K562 (cell line): ENCODE data around the gene NR2F2. TPM values are rescaled to one million over a fixed set of nuclear protein-coding genes. Genes with fewer than 3 reads are reported as not detected.

Experiments used
- CCNT2 ChIP-seq: IDR thresholded peaks from 2 replicates; pipeline ENCODE4 v1.6.1; 2011; ENCODE audit warnings: borderline replicate concordance, low read depth, mild to moderate bottlenecking, moderate library complexity, mixed read lengths, low read length; ENCODE audit not compliant: insufficient read length; ENCODE audit errors: extremely low read depth
- CSDE1 ChIP-seq, 2 experiments: fragments of 450-650 bp; IDR thresholded peaks; 2 replicates each; pipeline ENCODE4 v1.6.1; 2016; ENCODE audit warnings: mild to moderate bottlenecking in 1 of 2
- CTBP1 ChIP-seq: fragments of 450-650 bp; IDR thresholded peaks from 2 replicates; pipeline ENCODE4 v1.6.1; 2016; ENCODE audit warnings: borderline replicate concordance
- DPF2 ChIP-seq: fragments of 450-650 bp; IDR thresholded peaks from 2 replicates; pipeline ENCODE4 v1.6.1; 2016
- ELF2 ChIP-seq: fragments of 250-450 bp; sonication (Bioruptor Pico); IDR thresholded peaks from 2 replicates; pipeline ENCODE4 v1.5.0; 2021; ENCODE audit warnings: mild to moderate bottlenecking
- ETV5 ChIP-seq: sonication (generic); formaldehyde crosslinking; IDR thresholded peaks from 2 replicates; pipeline ENCODE4 v1.4.0; 2020; ENCODE audit warnings: low read depth, mild to moderate bottlenecking, missing genetic modification reagents
- GATAD2A ChIP-seq: fragments of 450-650 bp; IDR thresholded peaks from 2 replicates; pipeline ENCODE4 v1.6.1; 2017
- GTF2F1 ChIP-seq: IDR thresholded peaks from 2 replicates; pipeline ENCODE4 v1.6.1; 2011; ENCODE audit warnings: low read depth, low read length, improper control_type of control experiment
- HMG20A ChIP-seq: fragments of 450-650 bp; formaldehyde crosslinking; conservative IDR thresholded peaks from 2 replicates; pipeline ENCODE4 v1.4.0; 2020; ENCODE audit warnings: mild to moderate bottlenecking, mixed read lengths
- RAD51 ChIP-seq: fragments of 450-650 bp; IDR thresholded peaks from 2 replicates; pipeline ENCODE4 v1.7.1; 2016; ENCODE audit warnings: low read depth, mild to moderate bottlenecking, borderline replicate concordance
- THRAP3 ChIP-seq: fragments of 450-650 bp; IDR thresholded peaks from 2 replicates; pipeline ENCODE4 v1.6.1; 2016; ENCODE audit warnings: mild to moderate bottlenecking, inconsistent platforms, borderline replicate concordance
- TOE1 ChIP-seq, 2 experiments: fragments of 450-650 bp in 1 of 2; sonication (generic) in 1 of 2; formaldehyde crosslinking in 1 of 2; IDR thresholded peaks; 2 replicates each; pipeline versions ENCODE4 v1.7.1 to v1.8.0; 2016 to 2022; ENCODE audit warnings: borderline replicate concordance in 2 of 2, mild to moderate bottlenecking in 2 of 2, antibody characterized with exemption in 1 of 2, inconsistent platforms in 1 of 2, low read depth in 1 of 2, missing genetic modification reagents in 1 of 2, moderate library complexity in 1 of 2
- ZFP36 ChIP-seq: fragments of 150-350 bp; IDR thresholded peaks from 2 replicates; pipeline ENCODE4 v1.6.1; 2018; ENCODE audit warnings: low read length, low read depth; ENCODE audit not compliant: partially characterized antibody
- ZNF717 ChIP-seq: fragments of 250-450 bp; sonication (Bioruptor Pico); IDR thresholded peaks from 2 replicates; pipeline ENCODE4 v1.5.0; 2021
- ZNF785 ChIP-seq: fragments of 250-450 bp; sonication (Bioruptor Pico); IDR thresholded peaks from 2 replicates; pipeline ENCODE4 v1.4.0; 2020; ENCODE audit warnings: mild to moderate bottlenecking
- polyA plus RNA-seq, 8 experiments: library from polyadenylated mRNA; depleted of rRNA in 4 of 8; stranded (reverse) in 5 of 8; unstranded in 3 of 8; fragments of >200 nt; fragmentation: Nextera tagmentation in 2 of 8; fragmentation: Illumina TruSeq in 1 of 8; extraction: Ambion mirVana in 2 of 8; extraction: Trizol in 1 of 8; gene quantifications; 2 replicates each; pipeline versions ENCODE4 v1.2.1 to v1.2.3, GENCODE V29; 2011 to 2014; ENCODE audit warnings: inconsistent platforms in 1 of 8, missing spikeins in 1 of 8
- total RNA-seq, 7 experiments: library from RNA; depleted of rRNA in 6 of 7; stranded (reverse); fragments of >200 nt in 6 of 7; fragmentation: Illumina TruSeq in 2 of 7; extraction: Trizol in 2 of 7; gene quantifications; 2 replicates each; pipeline versions ENCODE4 v1.2.1 to v1.2.3, GENCODE V29; 2011 to 2021; ENCODE audit warnings: low replicate concordance in 1 of 7
- TF ChIP-seq, protein P1 (sequence below), 2 experiments: IDR thresholded peaks in 1 of 2; conservative IDR thresholded peaks in 1 of 2; 2 replicates each; pipeline ENCODE4 v1.6.1; 2016; ENCODE audit warnings: low read depth in 2 of 2, mild to moderate bottlenecking in 1 of 2, missing compliant biosample characterization in 1 of 2, missing genetic modification characterization in 1 of 2, moderate library complexity in 1 of 2
- TF ChIP-seq, protein P2 (sequence below): fragments of 250-450 bp; sonication (Bioruptor Pico); IDR thresholded peaks from 2 replicates; pipeline ENCODE4 v1.9.0; 2021; ENCODE audit warnings: mild to moderate bottlenecking, inconsistent platforms
- TF ChIP-seq, protein P3 (sequence below): fragments of 450-650 bp; formaldehyde crosslinking; IDR thresholded peaks from 2 replicates; pipeline ENCODE4 v1.4.0; 2020; ENCODE audit warnings: mild to moderate bottlenecking, moderate library complexity
- TF ChIP-seq, protein P4 (sequence below): IDR thresholded peaks from 2 replicates; pipeline ENCODE4 v1.6.1; 2011; ENCODE audit warnings: borderline replicate concordance, low read depth, mild to moderate bottlenecking, moderate library complexity, low read length; ENCODE audit not compliant: insufficient read depth, poor library complexity, severe bottlenecking

Gene NR2F2
- total and polyA plus RNA-seq, 9 of the 15 experiments (the other 6 are each of a cell fraction or from before 2014, with no cell fraction given) = 6.0 to 51.8 (median 11.1) TPM

DNA sequence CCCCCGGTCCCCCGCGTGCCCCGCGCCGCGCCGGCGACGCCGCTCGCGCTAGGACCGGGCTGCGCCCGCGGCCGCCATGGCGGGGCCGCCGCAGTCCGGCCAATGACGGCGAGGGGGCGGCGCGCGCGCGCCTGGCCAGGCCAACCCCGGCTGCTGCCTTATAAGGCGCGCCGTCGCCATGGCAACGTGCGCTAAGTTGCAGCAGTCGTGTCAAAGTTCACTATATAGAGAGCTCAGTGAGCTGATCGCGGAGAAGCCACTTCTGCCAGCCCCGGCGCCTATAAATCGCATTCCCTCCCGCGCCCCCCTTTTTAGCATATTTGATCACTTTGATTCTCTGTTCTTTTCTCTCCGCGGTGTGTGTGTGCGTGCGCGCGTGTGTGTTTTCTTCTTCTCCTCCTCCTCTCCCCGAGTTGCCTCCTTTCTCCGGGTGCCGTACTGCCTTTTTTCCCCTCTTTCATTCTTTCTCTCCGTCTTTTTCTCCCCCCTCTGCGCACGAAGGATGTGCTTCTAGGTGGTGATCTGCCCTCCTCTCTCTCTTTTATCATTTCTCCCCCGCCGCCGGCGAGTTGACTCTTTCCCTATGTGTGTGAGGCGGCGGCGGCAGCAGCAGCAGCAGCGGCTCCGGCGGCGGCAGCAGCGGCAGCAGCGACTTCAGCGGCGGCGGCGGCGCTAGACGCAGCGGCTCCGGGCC, at the start of gene NR2F2 (continued):
- TF ChIP-seq, protein P1, sequence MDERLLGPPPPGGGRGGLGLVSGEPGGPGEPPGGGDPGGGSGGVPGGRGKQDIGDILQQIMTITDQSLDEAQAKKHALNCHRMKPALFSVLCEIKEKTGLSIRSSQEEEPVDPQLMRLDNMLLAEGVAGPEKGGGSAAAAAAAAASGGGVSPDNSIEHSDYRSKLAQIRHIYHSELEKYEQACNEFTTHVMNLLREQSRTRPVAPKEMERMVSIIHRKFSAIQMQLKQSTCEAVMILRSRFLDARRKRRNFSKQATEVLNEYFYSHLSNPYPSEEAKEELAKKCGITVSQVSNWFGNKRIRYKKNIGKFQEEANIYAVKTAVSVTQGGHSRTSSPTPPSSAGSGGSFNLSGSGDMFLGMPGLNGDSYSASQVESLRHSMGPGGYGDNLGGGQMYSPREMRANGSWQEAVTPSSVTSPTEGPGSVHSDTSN (CRISPR knock-in tag; IDR thresholded peaks at IDR 0.05; ENCODE audit: low read depth) = no peak
- TF ChIP-seq, protein P1 (tag; conservative IDR thresholded peaks at IDR 0.05; ENCODE audit: low read depth) = 0 out of 2 replicates have a peak, but pooled peaks have one; percentile 14
- TF ChIP-seq ZNF785 (CRISPR knock-in tag) = no peak
- peak; percentile 67 for TF ChIP-seq TOE1 (IDR thresholded peaks at IDR 0.05; ENCODE audit: borderline replicate concordance)
- TF ChIP-seq TOE1 (CRISPR knock-in tag; IDR thresholded peaks at IDR 0.05; ENCODE audit: borderline replicate concordance, low read depth) = no peak
- no peak for TF ChIP-seq ETV5 (CRISPR knock-in tag)
- TF ChIP-seq CSDE1 (IDR thresholded peaks at IDR 0.05) = peak in 1 of 2 experiments; percentile 78; a peak in 2 of 4 replicates
- TF ChIP-seq, protein P2, sequence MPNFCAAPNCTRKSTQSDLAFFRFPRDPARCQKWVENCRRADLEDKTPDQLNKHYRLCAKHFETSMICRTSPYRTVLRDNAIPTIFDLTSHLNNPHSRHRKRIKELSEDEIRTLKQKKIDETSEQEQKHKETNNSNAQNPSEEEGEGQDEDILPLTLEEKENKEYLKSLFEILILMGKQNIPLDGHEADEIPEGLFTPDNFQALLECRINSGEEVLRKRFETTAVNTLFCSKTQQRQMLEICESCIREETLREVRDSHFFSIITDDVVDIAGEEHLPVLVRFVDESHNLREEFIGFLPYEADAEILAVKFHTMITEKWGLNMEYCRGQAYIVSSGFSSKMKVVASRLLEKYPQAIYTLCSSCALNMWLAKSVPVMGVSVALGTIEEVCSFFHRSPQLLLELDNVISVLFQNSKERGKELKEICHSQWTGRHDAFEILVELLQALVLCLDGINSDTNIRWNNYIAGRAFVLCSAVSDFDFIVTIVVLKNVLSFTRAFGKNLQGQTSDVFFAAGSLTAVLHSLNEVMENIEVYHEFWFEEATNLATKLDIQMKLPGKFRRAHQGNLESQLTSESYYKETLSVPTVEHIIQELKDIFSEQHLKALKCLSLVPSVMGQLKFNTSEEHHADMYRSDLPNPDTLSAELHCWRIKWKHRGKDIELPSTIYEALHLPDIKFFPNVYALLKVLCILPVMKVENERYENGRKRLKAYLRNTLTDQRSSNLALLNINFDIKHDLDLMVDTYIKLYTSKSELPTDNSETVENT (CRISPR knock-in tag) = peak; percentile 66; the same call in 1 of the 2 replicates
- TF ChIP-seq ELF2 = no peak
- TF ChIP-seq ZNF717 (CRISPR knock-in tag) = no peak
- no peak for TF ChIP-seq RAD51
- TF ChIP-seq CTBP1 = peak; percentile 49
- peak; percentile 61; the same call in 1 of the 2 replicates for TF ChIP-seq GTF2F1
- TF ChIP-seq, protein P3, sequence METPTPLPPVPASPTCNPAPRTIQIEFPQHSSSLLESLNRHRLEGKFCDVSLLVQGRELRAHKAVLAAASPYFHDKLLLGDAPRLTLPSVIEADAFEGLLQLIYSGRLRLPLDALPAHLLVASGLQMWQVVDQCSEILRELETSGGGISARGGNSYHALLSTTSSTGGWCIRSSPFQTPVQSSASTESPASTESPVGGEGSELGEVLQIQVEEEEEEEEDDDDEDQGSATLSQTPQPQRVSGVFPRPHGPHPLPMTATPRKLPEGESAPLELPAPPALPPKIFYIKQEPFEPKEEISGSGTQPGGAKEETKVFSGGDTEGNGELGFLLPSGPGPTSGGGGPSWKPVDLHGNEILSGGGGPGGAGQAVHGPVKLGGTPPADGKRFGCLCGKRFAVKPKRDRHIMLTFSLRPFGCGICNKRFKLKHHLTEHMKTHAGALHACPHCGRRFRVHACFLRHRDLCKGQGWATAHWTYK (CRISPR knock-in tag) = no peak
- TF ChIP-seq ZFP36 = peak; percentile 79
- TF ChIP-seq GATAD2A = peak; percentile 61
- TF ChIP-seq, protein P4, sequence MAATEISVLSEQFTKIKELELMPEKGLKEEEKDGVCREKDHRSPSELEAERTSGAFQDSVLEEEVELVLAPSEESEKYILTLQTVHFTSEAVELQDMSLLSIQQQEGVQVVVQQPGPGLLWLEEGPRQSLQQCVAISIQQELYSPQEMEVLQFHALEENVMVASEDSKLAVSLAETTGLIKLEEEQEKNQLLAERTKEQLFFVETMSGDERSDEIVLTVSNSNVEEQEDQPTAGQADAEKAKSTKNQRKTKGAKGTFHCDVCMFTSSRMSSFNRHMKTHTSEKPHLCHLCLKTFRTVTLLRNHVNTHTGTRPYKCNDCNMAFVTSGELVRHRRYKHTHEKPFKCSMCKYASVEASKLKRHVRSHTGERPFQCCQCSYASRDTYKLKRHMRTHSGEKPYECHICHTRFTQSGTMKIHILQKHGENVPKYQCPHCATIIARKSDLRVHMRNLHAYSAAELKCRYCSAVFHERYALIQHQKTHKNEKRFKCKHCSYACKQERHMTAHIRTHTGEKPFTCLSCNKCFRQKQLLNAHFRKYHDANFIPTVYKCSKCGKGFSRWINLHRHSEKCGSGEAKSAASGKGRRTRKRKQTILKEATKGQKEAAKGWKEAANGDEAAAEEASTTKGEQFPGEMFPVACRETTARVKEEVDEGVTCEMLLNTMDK = no peak
- peak; percentile 44; the same call in 1 of the 2 replicates for TF ChIP-seq THRAP3
- peak; percentile 71 for TF ChIP-seq DPF2
- TF ChIP-seq HMG20A (CRISPR knock-in tag) = no peak
- TF ChIP-seq CCNT2 = peak; percentile 91
